ENCODE data around the gene RNF217. TPM values are rescaled to one million over a fixed set of nuclear protein-coding genes. Genes with fewer than 3 reads are reported as not detected.

RNF217 gene
- total and polyA plus RNA-seq, 4 donors = 8.1 to 23.9 (median 16.5) TPM

DNA sequence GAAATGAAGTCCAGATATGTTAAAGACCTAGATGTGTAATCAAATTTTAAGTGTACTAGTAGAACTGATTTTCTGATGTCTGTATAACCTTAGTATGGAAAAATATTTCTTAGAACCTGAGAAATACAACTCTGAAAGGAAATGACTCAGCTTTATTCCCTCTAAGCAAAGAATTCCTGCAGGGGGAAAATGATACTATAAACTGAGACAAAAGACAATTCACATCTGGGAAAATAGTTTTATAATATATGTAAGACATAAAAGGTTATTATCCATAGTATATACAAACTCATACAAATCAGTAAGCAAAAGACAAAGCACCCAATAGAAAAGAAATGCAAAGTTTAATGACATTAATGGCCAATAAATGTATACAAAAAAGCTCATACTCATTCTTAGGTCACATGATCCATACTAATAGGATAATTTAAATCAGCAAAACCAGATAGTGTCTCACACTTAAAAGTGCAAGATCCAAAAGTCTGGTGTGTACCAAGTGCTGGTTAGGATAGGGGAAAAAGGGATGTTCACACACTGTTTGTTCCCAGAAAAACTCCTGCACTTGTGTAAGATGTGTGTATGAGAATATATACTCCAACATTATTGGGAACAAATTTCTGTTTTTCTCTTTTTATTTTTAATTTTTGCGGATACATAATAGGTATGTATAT, 22.6 kb downstream of the RNF217 start:
- H3K27ac ChIP-seq (ENCODE audit: low read depth, low read length) = no peak overlapping the region
- no peaks in the 10 kb centered on the region for H3K4me1 ChIP-seq (ENCODE audit: control insufficient read depth, insufficient read depth, low read length)
- no peak overlapping the region for H3K4me3 ChIP-seq (ENCODE audit: low read depth, low read length)
- DNase-seq (ENCODE audit: low read depth in 4 of 6, low spot score in 6 of 6) = no peak
- WGBS (ENCODE audit: insufficient coverage) = no CpG with 5 or more reads among the region's 1 CpG
- H3K36me3 ChIP-seq (ENCODE audit: control insufficient read depth, insufficient read depth, low read length) = no peaks in the 10 kb centered on the region
- H3K27me3 ChIP-seq (ENCODE audit: control insufficient read depth, insufficient read depth, low read length) = no peaks in the 10 kb centered on the region
- H3K9me3 ChIP-seq (ENCODE audit: control insufficient read depth, insufficient read depth, low read length) = no peaks in the 10 kb centered on the region

GRCh38 chr6:124986164-124986563, 23.9 kb downstream of the RNF217 start:
- Histone ChIP-seq H3K4me1 (ENCODE audit: control insufficient read depth, insufficient read depth, low read length) (no peaks in the 10 kb centered on the region), H3K36me3 (ENCODE audit: control insufficient read depth, insufficient read depth, low read length) (no peaks in the 10 kb centered on the region), H3K4me3 (ENCODE audit: low read depth, low read length) (no peak overlapping the region), H3K9me3 (ENCODE audit: control insufficient read depth, insufficient read depth, low read length) (no peaks in the 10 kb centered on the region), H3K27ac (ENCODE audit: low read depth, low read length) (no peak overlapping the region), H3K27me3 (ENCODE audit: control insufficient read depth, insufficient read depth, low read length) (no peaks in the 10 kb centered on the region)
- no peak for DNase-seq (ENCODE audit: low read depth in 4 of 6, low spot score in 6 of 6)

GRCh38 chr6:124987291-124987690, 25.1 kb downstream of the RNF217 start:
- DNase-seq (ENCODE audit: low read depth in 4 of 6, low spot score in 6 of 6) = no peak
- no CpG with 5 or more reads among the region's 1 CpG for WGBS (ENCODE audit: insufficient coverage)
- Histone ChIP-seq H3K4me1 (ENCODE audit: control insufficient read depth, insufficient read depth, low read length) (no peaks in the 10 kb centered on the region), H3K9me3 (ENCODE audit: control insufficient read depth, insufficient read depth, low read length) (no peaks in the 10 kb centered on the region), H3K27ac (ENCODE audit: low read depth, low read length) (no peak overlapping the region), H3K27me3 (ENCODE audit: control insufficient read depth, insufficient read depth, low read length) (no peaks in the 10 kb centered on the region), H3K4me3 (ENCODE audit: low read depth, low read length) (no peak overlapping the region), H3K36me3 (ENCODE audit: control insufficient read depth, insufficient read depth, low read length) (no peaks in the 10 kb centered on the region)

GRCh38 chr6:124987999-124988591, 25.9 kb downstream of the RNF217 start:
- Histone ChIP-seq H3K36me3 (ENCODE audit: control insufficient read depth, insufficient read depth, low read length) (no peaks in the 10 kb centered on the region), H3K27ac (ENCODE audit: low read depth, low read length) (no peak overlapping the region), H3K4me3 (ENCODE audit: low read depth, low read length) (no peak overlapping the region), H3K9me3 (ENCODE audit: control insufficient read depth, insufficient read depth, low read length) (no peaks in the 10 kb centered on the region), H3K27me3 (ENCODE audit: control insufficient read depth, insufficient read depth, low read length) (no peaks in the 10 kb centered on the region), H3K4me1 (ENCODE audit: control insufficient read depth, insufficient read depth, low read length) (no peaks in the 10 kb centered on the region)
- WGBS (ENCODE audit: insufficient coverage) = 100% methylated on average over 4 of the region's 9 CpGs
- DNase-seq (ENCODE audit: low read depth in 4 of 6, low spot score in 6 of 6) = no peak

DNA sequence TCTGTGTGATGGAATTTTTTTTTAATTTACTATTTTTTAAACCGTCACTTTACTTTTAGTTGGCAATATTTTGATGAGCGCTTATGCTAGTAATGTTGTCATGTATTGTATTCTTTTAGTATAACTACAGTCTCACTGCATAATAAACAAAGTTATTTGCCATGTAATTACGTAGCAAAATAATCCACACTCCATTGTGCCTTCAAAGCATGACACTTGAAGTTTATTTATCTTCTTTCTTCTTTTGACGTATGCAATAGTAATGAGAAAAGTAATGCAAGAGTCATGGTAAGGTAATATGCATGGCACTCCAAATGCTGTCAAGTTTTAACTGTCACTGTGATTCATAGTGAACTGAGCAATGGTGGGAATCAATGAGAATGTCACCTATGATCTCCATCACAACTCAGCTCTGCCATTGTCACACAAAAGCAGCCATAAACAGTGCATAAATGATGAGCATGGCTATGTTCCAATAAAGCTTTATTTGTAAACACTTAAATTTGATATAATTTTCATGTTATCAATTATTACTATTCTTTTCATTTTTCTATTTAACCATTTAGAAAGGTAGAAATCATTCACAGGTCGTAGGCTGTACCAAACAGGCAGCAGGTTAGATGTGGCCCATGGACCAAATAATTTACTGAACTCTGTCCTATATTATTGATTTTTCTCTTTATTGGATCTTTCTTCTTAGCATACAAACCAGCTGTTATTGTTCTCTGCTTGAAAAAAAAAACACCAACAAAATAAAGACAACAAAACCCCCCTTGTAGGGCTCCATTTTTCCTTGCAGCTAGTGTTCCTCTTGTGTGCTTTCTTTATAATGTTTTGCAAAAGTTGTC, 27.1 kb downstream of the RNF217 start:
- Histone ChIP-seq H3K27me3 (ENCODE audit: control insufficient read depth, insufficient read depth, low read length) (no peaks in the 10 kb centered on the region), H3K4me1 (ENCODE audit: control insufficient read depth, insufficient read depth, low read length) (no peaks in the 10 kb centered on the region), H3K9me3 (ENCODE audit: control insufficient read depth, insufficient read depth, low read length) (no peaks in the 10 kb centered on the region), H3K27ac (ENCODE audit: low read depth, low read length) (no peak overlapping the region), H3K36me3 (ENCODE audit: control insufficient read depth, insufficient read depth, low read length) (no peaks in the 10 kb centered on the region), H3K4me3 (ENCODE audit: low read depth, low read length) (no peak overlapping the region)
- WGBS (ENCODE audit: insufficient coverage) = no CpG with 5 or more reads among the region's 5 CpGs
- DNase-seq (ENCODE audit: low read depth in 4 of 6, low spot score in 6 of 6) = no peak

DNA sequence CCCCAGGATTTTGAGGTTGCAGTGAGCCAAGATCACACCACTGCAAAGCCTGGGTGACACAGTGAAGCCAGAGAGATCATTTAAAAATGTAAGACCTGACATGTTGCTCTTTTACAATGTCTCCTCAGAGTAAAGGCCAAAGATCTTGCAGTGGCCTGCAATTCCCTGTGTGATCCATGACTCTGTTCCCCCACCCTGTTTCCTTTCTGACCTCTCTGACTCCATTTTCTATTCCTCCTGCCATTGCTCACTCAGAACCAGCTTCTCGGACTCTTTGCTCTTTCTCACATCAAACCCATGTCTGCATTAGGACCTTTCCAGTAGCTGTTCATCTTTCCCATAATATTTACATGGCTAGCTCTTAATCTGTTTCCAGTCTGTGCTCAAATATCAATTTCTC, 28.8 kb downstream of the RNF217 start:
- no peak for DNase-seq (ENCODE audit: low read depth in 4 of 6, low spot score in 6 of 6)
- no peaks in the 10 kb centered on the region for H3K4me1 ChIP-seq (ENCODE audit: control insufficient read depth, insufficient read depth, low read length)
- H3K27me3 ChIP-seq (ENCODE audit: control insufficient read depth, insufficient read depth, low read length) = no peaks in the 10 kb centered on the region
- WGBS (ENCODE audit: insufficient coverage) = 100% methylated on average over 1 of the region's 1 CpG
- H3K4me3 ChIP-seq (ENCODE audit: low read depth, low read length) = no peak overlapping the region
- no peak overlapping the region for H3K27ac ChIP-seq (ENCODE audit: low read depth, low read length)
- no peaks in the 10 kb centered on the region for H3K9me3 ChIP-seq (ENCODE audit: control insufficient read depth, insufficient read depth, low read length)
- H3K36me3 ChIP-seq (ENCODE audit: control insufficient read depth, insufficient read depth, low read length) = no peaks in the 10 kb centered on the region

GRCh38 chr6:124991764-124992295, 29.6 kb downstream of the RNF217 start:
- no peak overlapping the region for H3K27ac ChIP-seq (ENCODE audit: low read depth, low read length)
- H3K27me3 ChIP-seq (ENCODE audit: control insufficient read depth, insufficient read depth, low read length) = no peaks in the 10 kb centered on the region
- no peaks in the 10 kb centered on the region for H3K9me3 ChIP-seq (ENCODE audit: control insufficient read depth, insufficient read depth, low read length)
- H3K4me1 ChIP-seq (ENCODE audit: control insufficient read depth, insufficient read depth, low read length) = no peaks in the 10 kb centered on the region
- no peak for DNase-seq (ENCODE audit: low read depth in 4 of 6, low spot score in 6 of 6)
- no CpG with 5 or more reads among the region's 1 CpG for WGBS (ENCODE audit: insufficient coverage)
- no peaks in the 10 kb centered on the region for H3K36me3 ChIP-seq (ENCODE audit: control insufficient read depth, insufficient read depth, low read length)
- no peak overlapping the region for H3K4me3 ChIP-seq (ENCODE audit: low read depth, low read length)

GRCh38 chr6:124993327-124993726, 31.1 kb downstream of the RNF217 start:
- no peaks in the 10 kb centered on the region for H3K4me1 ChIP-seq (ENCODE audit: control insufficient read depth, insufficient read depth, low read length)
- H3K9me3 ChIP-seq (ENCODE audit: control insufficient read depth, insufficient read depth, low read length) = no peaks in the 10 kb centered on the region
- no peak overlapping the region for H3K4me3 ChIP-seq (ENCODE audit: low read depth, low read length)
- no peak for DNase-seq (ENCODE audit: low read depth in 4 of 6, low spot score in 6 of 6)
- 98% methylated on average over 5 of the region's 6 CpGs for WGBS (ENCODE audit: insufficient coverage)
- no peak overlapping the region for H3K27ac ChIP-seq (ENCODE audit: low read depth, low read length)
- H3K27me3 ChIP-seq (ENCODE audit: control insufficient read depth, insufficient read depth, low read length) = no peaks in the 10 kb centered on the region
- H3K36me3 ChIP-seq (ENCODE audit: control insufficient read depth, insufficient read depth, low read length) = no peaks in the 10 kb centered on the region

GRCh38 chr6:124994648-124995047, 32.4 kb downstream of the RNF217 start:
- WGBS (ENCODE audit: insufficient coverage) = no CpG with 5 or more reads among the region's 3 CpGs
- Histone ChIP-seq H3K27ac (ENCODE audit: low read depth, low read length) (no peak overlapping the region), H3K9me3 (ENCODE audit: control insufficient read depth, insufficient read depth, low read length) (no peaks in the 10 kb centered on the region), H3K36me3 (ENCODE audit: control insufficient read depth, insufficient read depth, low read length) (no peaks in the 10 kb centered on the region), H3K4me1 (ENCODE audit: control insufficient read depth, insufficient read depth, low read length) (no peaks in the 10 kb centered on the region), H3K27me3 (ENCODE audit: control insufficient read depth, insufficient read depth, low read length) (no peaks in the 10 kb centered on the region), H3K4me3 (ENCODE audit: low read depth, low read length) (no peak overlapping the region)
- no peak for DNase-seq (ENCODE audit: low read depth in 4 of 6, low spot score in 6 of 6)

All from spinal cord (tissue), 10 donors.